Dedifferentiated amniotic fluid mesenchymal stem cell (primary cell): Measurements from ENCODE around the gene CMBL.
"Not testable (repeated sequence)": the region's sequence is repeated elsewhere in the genome, so short reads cannot be mapped to it uniquely, and the experiment has no call there.

ENCODE experiments used
- DNase-seq: peaks from one replicate; pipeline ENCODE4 v3.0.0-alpha.2; 2016; ENCODE audit errors: extremely low spot score

Gene CMBL

GRCh38 chr5:10285362-10285761 is 22.3 kb downstream of the CMBL start:
- not testable (repeated sequence) for DNase-seq

GRCh38 chr5:10283927-10284635 is 23.6 kb downstream of the CMBL start:
- DNase-seq, result peak; percentile 61

- DNase-seq, result no peak
Measured at GRCh38 chr5:10279925-10280720, 27.6 kb downstream of the CMBL start.

GRCh38 chr5:10279328-10279727 is 28.4 kb downstream of the CMBL start:
- no peak for DNase-seq

- no peak for DNase-seq
Measured at GRCh38 chr5:10278658-10279279, 28.9 kb downstream of the CMBL start.

GRCh38 chr5:10277773-10278630 is 29.7 kb downstream of the CMBL start:
- no peak for DNase-seq

- no peak for DNase-seq
Measured at GRCh38 chr5:10276691-10277090, 31.0 kb downstream of the CMBL start.

GRCh38 chr5:10275991-10276390 is 31.7 kb downstream of the CMBL start:
- DNase-seq, result no peak

- no peak for DNase-seq
Measured at GRCh38 chr5:10275460-10275859, 32.2 kb downstream of the CMBL start.

GRCh38 chr5:10272875-10273209 is 34.9 kb downstream of the CMBL start:
- DNase-seq, result not testable (repeated sequence)

GRCh38 chr5:10272053-10272874 is 35.4 kb downstream of the CMBL start:
- DNase-seq, result no peak

- DNase-seq, result no peak
Measured at GRCh38 chr5:10268100-10268499, 39.6 kb downstream of the CMBL start.

GRCh38 chr5:10266839-10267238 is 40.9 kb downstream of the CMBL start:
- no peak for DNase-seq

GRCh38 chr5:10266137-10266536 is 41.6 kb downstream of the CMBL start:
- no peak for DNase-seq

- no peak for DNase-seq
Measured at GRCh38 chr5:10265245-10266109, 42.2 kb downstream of the CMBL start.

- DNase-seq, result no peak
Measured at GRCh38 chr5:10264604-10265003, 43.1 kb downstream of the CMBL start.

- DNase-seq, result no peak
Measured at GRCh38 chr5:10262995-10263394, 44.7 kb downstream of the CMBL start.

GRCh38 chr5:10262121-10262774 is 45.5 kb downstream of the CMBL start:
- DNase-seq, result no peak

- DNase-seq, result no peak
Measured at GRCh38 chr5:10261065-10261464, 46.6 kb downstream of the CMBL start.

GRCh38 chr5:10259899-10260298 is 47.8 kb downstream of the CMBL start:
- DNase-seq, result no peak
